Epidermal melanocyte (primary cell): Measurements from ENCODE around the gene NEDD4L.
A peak's percentile ranks its signal among the peaks of the same experiment; 100 is the strongest.
"Not testable (repeated sequence)": the region's sequence is repeated elsewhere in the genome, so short reads cannot be mapped to it uniquely, and the experiment has no call there.

Source experiments
- DNase-seq: peaks from one replicate; pipeline ENCODE4 v3.0.0; 2011; ENCODE audit warnings: low spot score; ENCODE audit not compliant: insufficient read length

The NEDD4L gene

DNA sequence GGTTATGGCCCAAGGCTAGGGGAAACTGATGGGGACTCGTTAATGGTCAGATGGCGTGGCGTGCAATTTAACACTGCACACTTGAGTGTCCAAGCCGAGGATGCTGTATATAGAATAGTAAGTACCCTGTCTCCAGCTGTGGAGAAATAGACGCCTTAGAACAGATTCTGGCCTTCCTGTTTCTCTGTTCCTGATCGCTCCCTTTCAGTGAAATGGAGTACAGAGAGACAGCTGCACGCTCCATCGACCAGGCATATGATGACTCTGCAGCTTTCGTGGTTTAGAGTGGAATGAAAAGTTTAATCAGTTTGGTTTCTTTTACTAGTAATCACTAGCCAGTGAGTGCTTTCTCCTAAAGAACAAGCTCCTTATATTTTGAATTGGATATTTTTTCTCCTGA lies 213.4 kb downstream of the NEDD4L start:
- DNase-seq, result peak; percentile 61

DNA sequence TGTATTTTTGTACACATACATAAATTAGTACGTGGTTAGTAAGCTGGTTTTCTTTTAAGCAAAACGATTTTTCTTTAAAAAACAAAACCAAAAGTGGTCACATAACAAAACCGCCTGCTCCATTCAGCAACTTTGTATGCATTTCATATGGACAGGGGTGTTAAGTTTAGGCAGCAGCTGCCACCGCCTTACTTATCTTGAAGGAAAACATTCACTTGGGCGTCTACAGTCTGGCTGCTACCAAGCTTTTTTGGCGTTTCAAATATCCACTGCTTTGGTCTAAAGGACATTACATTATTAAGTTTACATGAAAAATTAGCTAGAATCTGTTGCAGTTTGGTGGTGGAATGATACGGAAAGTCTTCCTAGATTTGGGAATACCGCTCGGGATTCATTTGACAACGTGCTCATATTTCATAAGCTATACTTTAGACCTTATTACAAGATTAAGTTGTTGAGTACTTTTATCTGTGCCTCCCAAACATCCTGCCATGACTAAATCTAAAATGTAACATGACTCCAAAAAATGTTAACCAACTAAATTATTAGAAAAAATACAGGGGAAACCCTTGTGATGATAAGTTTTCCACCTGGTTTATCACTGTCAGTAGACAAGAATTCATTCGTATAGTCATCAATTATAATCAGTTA lies 214.8 kb downstream of the NEDD4L start:
- no peak for DNase-seq

DNA sequence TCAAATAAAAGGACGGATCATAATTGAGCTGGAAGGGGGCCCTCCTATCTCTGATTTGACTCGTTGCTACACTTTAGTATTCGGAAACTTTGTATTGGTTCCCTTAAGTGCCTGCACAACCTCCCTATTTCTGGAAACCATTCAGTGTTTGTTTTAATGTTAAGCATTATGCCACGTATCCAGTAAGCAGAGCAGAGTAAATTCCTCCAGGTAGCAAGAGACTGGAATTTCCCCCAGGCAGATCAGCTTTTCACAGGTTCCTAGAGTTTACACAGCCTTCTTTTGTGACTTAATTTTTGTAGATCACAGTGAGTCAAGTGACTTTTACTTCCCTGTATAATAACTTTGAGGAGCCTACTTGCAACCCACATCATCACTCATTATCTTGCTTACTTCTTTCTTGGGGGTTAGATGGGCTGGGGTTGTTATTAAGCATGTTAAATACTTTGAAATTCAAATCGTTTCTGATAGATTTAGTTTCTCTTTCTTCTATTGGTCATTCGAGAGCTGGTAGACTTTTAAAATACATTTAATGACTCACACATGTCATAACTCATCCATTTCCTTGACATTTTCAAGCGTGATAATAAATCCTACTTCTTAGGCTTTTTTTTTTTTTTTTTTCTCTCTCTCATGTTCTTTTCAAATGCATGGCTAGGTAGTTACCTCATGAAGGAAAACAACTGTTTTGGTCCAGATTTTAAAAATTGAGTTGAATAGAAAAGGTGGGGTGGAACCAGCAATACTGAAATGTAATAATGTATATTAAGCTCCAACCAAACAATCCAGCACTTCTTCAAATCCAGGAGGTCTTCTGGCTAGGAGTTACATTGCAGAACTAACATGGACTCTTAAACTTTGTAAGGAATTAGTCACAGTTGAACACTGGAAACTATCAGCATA lies 219.3 kb downstream of the NEDD4L start:
- DNase-seq, result no peak

DNA sequence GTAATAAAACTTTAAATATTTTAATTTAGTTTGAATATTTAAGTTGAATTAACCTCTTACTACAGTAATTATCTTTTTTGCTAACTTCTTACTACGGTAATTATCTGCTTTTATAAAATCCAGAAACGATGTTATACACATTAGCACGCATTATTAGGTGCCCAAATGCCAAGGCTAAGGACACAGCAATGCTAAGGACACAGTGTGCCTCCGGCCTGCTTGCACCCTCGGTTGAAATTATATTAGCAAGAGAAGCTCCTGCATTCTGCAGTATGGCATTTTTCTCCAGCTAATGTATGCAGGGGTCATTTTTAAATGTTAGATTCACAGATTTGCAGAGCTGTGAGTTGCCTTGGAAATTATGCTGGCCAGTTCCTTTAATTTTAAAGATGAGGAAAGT lies 220.0 kb downstream of the NEDD4L start:
- no peak for DNase-seq

DNA sequence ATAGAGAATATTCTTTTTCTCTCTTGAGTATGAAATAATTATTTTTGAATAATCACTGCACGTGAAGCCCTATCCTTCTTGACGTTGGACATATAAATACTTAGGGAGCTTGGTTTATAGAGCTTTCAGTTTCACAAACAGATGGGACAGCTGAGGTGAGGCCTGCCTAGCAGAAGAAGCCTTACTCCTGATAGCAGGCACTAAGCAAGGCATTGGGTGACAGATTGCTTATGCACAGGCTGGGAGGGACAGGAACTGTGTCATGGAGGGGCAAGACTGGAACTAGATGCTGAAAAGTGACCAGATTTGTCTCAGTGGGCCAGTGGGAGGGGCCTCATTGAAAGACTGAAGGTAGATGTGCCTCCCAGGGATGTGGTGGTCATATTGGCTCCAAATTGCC lies 220.8 kb downstream of the NEDD4L start:
- DNase-seq, result no peak

DNA sequence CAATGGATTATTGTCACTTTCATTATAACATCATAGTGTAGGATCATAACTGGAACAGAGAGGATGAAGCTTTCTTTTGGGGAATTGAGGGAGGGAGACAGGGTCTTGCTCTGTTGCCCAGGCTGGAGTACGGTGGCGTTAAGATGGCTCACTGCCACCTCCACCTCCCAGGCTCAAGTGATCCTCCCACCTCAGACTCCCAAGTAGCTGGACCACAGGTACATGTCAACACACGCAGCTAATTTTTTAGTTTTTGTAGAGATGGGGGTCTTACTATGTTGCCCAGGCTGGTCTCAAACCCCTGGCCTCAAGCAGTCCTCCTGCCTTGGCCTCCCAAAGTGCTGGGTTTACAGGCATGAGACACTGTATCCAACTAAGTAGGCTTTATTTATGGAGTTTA lies 221.5 kb downstream of the NEDD4L start:
- not testable (repeated sequence) for DNase-seq

DNA sequence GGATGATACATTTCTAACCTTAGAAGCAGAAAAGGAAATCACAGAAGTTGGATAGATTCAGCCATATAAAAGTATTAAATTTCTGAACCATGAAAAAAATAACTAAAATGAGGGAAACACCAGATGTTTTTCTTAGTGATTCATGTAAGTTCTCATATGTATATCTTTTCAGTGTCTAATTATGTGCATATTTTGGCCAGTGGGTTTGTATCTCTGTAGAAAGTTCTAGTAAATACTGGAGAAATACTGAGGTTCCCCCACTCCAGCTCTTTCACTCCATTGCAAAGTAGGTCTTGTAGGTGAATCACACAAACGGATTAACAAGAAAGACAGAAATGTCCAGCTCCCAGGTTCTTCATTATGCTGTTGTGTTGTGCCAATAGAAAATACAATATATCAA lies 222.3 kb downstream of the NEDD4L start:
- DNase-seq, result no peak

DNA sequence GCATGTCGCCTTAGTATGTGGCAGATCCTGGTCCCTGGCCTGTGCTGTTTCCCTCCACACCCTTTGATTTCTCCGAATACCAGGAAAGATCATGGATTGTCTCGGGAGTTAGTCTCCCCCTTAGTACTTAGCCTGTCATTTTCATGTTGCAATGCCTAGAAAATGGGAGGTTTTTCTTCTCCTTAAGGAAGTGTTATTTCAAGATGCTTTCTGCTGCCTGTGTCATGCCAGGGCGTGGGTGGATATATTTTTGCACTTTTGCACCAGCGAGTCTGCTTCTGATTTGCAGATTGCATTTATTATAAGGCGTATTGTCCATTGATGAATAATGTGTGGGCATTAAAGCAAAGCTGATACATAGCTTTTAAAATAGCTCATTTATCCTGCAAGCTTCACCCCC lies 223.5 kb downstream of the NEDD4L start:
- DNase-seq, result no peak

DNA sequence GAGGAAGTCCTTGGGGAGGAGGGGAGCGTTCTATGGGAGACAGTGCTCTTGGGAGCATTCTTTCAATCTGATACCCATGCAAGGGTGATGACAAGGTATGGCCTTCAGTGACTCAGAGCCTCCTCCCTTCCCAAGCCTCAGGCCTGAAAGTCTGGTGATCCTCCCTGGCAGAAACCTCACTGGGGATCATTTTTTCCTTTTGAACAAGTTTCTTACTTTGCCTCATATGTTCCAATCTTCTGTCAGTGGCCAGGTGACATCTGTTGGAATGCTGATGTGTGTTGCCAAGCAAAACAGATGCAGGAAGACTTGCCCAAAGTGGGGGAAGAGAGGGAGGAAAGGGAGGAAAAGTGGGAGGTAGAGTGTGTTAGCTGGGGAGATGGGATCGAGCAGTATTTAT lies 224.8 kb downstream of the NEDD4L start:
- DNase-seq, result no peak

DNA sequence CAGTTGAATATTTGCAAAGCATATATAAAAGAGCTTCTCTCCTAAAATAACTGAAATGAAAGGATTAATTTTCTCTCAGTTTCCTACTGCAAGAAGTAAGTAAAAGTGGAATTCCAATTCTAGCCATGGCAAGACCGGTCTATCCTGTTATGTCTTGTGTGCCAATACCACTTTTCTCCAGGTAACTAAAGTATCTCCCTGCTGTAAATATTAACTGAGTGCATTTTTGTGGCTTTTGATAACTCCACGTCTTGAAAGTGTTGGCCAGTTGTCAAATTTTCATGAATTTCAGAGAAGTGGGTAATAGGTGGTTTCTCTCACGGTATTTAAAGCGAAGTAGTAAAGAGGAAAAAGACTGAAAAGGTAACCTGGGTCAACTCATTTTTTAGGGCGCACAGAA lies 225.9 kb downstream of the NEDD4L start:
- DNase-seq, result no peak

DNA sequence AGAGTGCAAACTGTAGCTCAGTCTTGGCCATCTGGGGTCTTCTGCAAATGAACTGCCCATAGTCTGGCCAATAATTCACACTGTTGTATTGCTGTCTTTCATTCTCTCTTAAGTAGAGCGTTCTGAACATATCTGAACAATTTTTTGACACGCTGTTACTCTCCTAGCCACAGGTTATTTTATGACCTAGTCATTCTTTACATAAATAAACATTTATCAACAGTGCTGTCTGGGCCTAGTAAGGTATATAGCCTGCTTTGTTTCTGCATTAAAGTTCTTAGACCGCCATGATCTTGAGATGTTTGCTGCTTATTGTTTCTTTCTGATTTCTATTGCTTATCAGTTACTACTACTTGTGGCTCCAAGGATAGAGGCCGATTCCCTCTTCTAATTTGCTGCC lies 226.4 kb downstream of the NEDD4L start:
- DNase-seq, result no peak

DNA sequence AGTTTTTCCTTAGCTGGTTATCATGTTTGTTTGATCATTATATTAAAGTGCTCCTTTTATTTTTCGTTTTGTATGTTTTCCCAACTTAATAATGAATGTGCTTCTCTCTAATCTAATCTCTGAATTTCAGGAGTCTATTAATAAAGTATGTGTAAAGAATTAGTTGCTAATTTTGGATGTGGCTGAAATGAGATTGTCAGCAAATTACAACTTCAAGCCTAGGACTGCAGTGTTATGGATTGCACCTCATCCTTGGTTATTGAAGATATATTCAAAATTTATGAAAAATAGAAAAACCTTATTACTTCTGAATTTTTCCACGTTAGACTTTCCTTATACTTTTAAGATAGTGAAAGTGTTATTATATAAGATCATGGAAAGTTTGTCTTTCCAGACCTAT lies 227.7 kb downstream of the NEDD4L start:
- DNase-seq, result no peak

DNA sequence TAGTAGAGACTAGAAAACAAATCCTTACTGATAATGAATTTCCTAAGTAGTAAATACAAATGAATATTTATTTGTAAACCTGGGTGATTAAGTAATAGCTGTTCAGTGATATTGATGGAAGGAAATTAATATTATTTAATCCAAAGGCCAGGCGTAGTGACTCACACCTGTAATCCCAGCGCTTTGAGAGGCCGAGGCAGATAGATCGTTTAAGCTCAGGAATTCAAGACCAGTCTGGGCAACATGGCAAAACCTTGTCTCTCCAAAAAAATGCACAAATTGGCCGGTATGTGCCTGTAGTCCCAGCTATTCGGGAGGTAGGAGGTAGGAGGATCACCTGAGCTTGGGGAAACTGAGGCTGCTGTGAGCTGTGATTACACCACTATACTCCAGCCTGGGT lies 228.2 kb downstream of the NEDD4L start:
- DNase-seq, result no peak

DNA sequence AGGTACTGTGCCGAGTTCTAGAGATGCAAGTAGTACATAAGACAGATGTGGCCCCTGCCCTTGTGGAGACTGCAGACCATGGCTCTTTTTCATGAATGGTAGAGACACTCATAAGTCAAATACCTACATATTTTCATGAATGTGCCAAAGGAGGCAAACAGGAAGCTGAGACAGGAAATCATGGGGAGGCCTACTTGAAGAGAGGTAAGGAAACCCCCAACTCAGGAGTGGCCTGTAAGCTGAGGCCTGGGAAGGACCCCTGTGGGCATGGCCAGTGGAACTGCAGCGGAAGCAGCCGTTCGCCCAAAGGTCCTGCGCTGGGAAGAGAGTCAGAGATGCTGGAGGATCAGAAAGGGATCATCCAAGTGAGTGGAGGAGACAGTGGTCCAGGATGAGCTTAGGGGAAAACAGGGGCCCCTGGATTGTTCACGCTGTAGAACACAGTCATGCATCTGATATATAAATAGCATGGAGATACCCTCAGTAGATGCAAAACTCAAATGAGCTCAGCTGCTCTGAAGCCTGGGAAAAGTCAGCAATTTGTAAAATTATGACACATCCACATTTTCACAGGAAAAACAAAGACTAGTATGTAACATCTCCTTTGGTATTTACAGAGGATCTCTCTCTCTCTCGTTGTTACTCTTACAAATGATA lies 228.9 kb downstream of the NEDD4L start:
- no peak for DNase-seq

DNA sequence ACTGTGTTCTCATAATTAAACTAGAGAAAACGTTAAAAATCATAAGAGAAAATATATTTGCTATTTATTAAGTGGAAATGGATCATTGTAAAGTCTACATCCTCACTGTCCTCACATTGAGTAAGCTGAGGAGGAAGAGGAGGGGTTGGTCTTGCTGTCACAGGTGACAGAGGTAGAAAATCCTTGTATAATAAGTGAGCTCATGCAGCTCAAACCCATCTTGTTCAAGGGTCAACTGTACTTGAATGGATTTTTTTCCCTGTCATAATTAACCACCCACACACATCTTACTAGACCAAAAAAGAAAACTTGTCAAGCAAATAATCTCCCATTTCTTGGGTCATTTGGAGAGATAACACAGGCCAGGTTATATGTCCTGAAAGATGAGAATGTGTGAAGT lies 231.2 kb downstream of the NEDD4L start:
- no peak for DNase-seq

DNA sequence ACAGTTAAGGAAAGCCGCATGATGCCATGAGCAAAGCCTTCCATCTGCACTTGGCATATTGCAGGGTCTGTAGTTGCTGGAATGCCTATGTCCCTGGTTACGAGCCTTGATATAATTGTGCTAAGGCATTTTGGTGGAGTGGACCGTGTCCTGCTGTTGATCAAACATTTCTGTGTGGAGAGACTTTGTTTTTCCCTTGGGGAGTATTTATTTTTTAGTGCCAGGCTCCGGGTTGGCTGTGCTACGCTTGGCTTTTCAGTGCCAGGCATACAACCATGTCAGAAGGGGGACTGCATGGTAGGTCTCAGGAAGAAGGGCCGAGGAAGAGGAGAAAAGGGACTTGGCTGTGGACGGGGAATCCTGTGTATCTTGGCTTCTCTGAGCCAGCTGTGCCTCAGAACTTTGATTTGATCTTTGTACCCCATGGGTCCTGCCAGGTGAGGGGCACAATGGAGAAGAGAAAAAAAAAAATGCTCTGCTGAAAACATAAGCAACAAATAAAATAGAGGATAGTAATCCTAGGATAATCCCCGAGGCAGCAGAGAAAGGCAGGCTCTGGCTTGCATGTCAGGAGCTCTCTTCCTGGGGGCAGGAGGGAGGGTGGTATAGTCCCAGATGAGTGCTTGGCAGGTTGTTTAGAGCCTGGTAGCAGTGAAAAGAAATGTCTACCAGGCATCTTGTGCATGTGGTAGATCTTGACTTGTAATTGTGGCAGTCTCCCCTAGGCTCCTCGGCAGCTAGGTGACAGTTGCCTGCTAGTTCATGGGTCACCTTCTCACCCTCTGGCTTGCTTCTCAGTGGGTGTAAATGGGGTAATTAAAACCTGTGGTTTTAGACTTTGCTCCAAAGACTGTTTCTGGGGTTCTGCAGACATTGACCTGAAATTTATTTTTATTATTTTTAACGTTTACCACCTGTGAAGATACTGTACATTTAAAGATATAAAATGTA lies 233.0 kb downstream of the NEDD4L start:
- no peak for DNase-seq

DNA sequence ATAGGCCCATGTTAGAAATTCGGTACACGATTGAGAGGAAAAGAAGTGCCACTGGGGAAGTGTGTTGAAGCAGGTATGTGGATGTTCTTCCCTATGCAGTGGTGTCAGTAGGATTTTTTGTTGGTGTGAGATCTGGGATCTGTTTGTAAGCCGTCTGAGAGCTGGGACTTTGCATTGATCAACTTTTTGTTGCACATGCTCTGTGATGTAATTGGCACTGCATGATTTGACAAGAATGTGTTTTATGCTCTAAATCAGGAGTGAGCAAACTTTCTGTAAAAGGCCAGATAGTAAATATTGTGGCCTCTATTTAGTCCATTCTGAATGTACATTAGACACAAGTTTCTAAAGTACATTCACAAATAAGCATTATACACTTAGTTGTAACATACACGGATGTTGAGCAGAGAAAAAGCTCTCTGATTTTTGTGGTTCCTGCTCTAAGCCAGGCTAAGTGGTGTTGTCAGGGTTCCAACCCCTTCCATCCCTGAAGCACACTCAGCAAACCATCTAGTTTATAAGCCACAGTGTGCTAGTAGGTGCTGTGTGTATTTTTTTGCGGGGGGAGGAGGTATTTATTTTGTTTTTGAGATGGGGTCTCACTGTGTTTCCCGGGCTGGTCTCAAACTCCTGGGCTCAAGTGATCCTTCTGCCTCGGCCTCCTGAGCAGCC lies 235.6 kb downstream of the NEDD4L start:
- DNase-seq, result no peak

DNA sequence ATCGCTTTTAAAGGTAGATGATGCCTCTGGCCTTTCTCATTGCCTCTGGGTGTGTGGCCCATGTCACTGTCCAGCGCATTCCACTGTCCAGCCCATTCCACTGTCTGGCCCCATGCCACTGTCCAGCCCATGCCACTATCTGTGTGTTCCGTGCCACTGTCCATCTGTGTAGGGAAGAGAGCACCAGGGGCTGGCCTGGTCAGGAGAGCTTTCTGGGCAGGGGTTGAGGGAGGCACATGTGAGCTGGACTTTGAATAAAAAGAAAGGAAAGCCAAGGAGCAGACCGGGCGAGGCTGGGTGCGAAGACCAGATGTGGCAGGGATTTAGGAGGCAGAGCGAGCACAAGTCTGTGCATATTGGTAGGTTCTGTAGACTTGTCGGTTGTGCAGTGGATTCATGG lies 236.2 kb downstream of the NEDD4L start:
- DNase-seq, result no peak

DNA sequence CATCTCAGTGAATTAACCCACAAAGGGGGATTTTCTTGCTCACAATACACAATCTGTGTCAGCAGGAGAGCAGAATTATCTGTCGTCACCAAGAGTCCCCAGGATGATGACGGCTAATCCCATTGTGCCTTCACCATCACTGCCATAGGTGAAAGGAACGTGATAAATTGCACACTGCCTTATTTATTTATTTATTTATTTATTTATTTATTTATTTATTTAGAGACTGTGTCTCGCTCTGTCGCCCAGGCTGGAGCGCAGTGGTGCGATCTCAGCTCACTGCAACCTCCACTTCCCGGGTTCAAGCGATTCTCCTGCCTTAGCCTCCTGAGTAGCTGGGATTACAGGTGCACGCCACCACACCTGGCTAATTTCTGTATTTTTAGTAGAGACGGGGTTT lies 238.8 kb downstream of the NEDD4L start:
- DNase-seq, result not testable (repeated sequence)

DNA sequence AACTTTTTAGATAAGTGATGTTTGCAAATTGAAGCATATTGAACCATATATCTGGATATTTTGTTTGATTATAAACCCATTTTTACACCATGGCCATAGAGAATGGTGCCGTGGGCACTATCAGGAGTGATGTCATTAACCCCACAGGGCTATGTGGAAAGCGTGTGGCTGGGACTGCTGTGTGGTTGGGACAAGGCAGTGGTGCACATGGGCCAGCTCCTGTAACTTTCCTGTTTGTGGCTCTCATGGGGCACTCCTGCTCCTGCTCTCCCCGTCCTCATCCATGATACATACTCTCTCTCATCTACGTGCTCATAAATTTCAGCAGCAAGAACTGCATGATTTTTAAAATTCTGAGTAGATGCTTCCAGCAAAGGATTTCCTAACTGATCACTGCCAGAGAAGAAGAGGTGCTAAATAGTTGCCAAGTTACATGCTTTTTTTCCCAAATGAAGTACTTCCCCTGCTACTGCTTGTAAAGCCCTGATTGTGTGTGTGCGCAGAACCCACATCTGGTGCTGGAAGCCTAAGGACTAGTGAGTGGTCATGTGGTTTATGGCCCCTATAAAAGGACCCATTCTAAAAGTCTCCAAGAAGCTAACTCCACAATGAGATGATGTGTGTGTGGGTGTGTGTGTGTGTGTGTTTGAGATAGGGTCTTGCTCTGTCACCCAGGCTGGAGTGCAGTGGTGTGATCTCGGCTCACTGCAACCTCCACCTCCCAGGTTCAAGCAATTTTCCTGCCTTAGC lies 240.8 kb downstream of the NEDD4L start:
- no peak for DNase-seq
